GM12874 (cell line): ENCODE data around the gene PLA2G2D.

ENCODE experiments used
- TF ChIP-seq, protein P1 (sequence below): IDR thresholded peaks from 2 replicates; pipeline ENCODE4 v1.5.1; 2011; ENCODE audit warnings: low read depth, mild to moderate bottlenecking, control low read depth, low read length, moderate library complexity; ENCODE audit not compliant: insufficient read depth

PLA2G2D gene

DNA sequence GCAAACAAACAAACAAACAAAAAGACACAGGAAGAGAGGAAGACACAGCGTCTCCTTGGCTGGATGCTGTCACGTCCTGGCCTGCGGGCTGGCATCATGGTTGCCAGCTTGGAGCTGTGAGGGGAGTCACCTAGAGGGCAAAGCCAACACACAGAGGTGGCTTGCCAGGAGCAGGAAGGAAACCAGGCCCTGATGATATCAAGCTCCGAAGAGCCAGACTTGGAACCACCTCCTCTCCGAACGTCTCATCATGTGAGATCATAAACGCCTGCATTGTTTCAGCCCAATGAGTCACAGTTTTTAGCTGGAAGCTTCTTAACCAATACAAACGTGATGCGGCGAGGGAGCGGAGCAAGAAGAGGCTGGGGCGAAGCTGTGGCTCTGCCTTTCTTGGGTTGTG lies 8.7 kb downstream of the PLA2G2D start:
- TF ChIP-seq, protein P1, sequence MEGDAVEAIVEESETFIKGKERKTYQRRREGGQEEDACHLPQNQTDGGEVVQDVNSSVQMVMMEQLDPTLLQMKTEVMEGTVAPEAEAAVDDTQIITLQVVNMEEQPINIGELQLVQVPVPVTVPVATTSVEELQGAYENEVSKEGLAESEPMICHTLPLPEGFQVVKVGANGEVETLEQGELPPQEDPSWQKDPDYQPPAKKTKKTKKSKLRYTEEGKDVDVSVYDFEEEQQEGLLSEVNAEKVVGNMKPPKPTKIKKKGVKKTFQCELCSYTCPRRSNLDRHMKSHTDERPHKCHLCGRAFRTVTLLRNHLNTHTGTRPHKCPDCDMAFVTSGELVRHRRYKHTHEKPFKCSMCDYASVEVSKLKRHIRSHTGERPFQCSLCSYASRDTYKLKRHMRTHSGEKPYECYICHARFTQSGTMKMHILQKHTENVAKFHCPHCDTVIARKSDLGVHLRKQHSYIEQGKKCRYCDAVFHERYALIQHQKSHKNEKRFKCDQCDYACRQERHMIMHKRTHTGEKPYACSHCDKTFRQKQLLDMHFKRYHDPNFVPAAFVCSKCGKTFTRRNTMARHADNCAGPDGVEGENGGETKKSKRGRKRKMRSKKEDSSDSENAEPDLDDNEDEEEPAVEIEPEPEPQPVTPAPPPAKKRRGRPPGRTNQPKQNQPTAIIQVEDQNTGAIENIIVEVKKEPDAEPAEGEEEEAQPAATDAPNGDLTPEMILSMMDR: no peak

DNA sequence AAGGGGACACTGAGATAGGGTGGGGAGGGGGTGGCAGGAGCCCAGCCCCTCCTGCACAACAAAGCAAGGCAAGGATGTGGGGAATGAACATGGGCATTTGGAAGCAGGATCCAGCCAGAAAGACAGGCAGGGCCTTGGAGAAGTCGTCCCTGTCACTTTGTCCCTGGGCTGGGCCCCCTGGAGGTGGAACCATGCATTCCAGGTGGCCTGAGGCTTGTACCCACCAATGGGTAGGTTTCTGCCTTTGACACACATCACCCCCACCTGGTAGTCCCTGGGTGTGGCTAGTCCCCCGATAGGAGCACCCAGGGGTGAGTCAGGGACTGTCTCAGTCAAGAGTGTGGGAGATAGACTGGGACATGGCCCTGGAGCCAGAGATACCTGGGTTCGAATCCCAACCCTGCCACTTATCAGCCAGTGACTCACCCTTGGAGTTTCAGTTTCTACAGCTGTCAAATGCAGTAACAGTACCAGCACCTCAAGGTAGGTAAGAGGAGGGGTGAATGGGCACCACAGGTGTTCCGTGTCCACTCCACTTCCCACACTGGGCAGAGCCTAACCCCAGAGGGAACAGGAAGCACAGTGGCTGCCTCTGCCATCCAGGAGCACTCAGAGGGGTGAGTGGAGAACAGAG lies 10.0 kb downstream of the PLA2G2D start:
- TF ChIP-seq, protein P1: peak; percentile 27; the same call in 1 of the 2 replicates

DNA sequence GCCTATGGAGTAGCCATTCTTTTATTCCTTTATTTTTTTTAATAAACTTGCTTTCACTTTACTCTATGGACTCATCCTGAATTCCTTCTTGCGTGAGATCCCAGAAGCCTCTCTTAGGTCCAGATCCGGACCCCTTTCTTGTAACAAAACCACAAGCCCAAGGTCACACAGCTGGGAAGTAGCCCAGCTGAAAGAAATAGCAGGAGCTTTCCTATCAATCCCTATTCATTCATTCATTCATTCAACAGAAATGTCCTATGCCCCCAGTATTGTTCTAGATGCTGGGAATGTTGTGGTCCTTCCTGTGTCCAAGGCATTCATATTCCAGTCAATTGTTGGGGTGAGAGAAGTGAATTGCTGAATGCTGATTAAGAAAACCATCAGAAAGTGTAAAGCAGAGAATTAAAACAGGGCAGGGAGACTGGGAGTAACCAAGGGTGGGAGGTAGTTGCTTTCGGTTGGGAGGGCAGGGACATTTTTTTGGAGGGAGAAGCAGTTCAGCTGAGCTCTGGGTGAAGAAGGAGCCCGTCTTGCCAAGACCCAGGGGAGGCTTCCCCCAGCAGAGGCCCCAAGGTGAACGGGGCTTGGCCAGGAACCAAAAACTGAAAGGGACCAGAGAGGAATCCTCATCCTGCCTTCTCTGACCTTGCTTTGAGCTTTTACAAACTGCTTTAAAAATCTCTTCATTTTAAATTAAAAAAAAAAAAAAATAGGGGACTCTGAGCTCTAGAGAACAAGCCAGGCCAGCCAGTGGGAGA lies 10.8 kb downstream of the PLA2G2D start:
- TF ChIP-seq, protein P1: no peak

DNA sequence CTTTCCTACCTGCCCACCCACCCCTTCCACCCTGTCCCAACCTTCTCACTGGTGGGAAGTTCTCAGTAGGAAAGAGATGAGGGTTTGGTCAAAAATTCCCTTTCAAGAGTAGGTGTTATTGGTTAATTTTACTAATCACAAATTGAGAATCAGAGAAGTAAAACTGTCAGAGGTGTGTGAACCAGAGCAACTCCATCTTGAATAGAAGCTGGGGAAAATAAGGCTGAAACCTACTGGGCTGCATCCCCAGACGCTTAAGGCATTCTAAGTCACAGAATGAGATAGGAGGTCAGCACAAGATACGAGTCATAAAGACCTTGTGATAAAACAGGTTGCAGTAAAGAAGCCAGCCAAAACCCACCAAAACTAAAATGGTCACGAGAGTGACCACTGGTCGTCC lies 11.5 kb downstream of the PLA2G2D start:
- TF ChIP-seq, protein P1: no peak

DNA sequence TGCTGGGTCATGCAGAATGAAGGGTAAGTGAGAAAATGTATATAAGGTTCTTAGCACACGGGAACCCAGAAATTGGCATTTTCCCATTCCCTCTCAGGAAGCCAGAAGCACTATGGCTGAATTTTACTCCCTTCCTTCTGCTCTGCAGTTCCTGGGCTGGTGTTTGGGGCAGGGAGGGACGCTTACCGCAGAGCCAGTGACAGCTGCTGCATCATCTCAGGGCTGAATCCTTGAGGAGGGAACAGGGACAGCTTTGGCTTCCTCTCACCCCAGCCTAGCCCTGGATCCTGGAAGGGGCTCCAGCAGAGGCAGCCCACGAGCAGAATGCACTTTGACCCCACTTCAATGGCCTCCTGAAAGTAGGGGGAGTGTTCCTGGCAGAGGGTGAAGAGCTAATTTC lies 12.0 kb downstream of the PLA2G2D start:
- TF ChIP-seq, protein P1: no peak

DNA sequence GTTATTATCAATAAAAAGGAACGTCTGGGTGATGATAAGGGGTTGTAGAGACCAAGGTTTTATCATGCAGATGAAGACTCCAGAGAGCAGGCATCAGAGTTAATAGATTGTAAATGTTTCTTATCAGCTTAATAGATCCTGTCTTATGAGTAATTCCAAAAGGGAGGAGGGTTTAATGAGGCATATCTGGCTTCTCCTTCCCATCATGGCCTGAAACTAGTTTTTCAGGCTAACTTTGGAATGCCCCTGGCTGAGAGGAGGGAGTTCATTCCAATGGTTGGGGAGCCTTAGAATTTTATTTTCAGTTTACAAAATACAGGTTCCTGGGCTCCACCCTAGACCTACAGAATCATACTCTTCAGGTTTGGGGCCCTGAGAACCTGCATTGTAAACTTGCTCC lies 13.5 kb downstream of the PLA2G2D start:
- TF ChIP-seq, protein P1: no peak

DNA sequence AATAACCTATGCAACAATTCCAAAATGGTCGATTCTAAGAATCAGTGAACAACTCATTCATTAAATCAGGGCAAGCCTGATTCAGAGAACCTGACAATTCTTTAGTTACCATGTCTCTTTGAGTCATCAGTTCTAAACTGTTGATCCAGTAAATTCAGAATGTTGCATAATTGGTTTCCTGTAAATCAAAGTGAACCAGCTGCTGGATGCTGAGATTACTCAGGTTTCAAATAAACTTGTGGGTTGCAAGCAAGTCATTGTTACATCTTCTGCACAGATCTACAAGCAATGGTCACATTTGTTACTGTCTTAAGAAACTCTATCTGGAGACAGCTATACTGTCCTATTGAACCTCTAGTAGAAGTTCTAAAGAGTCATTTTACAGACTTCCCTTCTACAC lies 16.5 kb downstream of the PLA2G2D start:
- TF ChIP-seq, protein P1: no peak
